GM19324 (cell line): ENCODE measurements around the gene MMEL1.

Source experiments
- ATAC-seq: cut with Tn5 transposase; IDR thresholded peaks from one replicate; pipeline ENCODE4 v1.9.1; 2021; ENCODE audit warnings: mild to moderate bottlenecking, moderate library complexity; ENCODE audit not compliant: unreplicated experiment, low FRiP score

The MMEL1 gene

GRCh38 chr1:2594001-2594640 lies 38.7 kb downstream of the MMEL1 start:
- ATAC-seq, result no peak

- no peak for ATAC-seq
Observed at GRCh38 chr1:2593251-2593878, 39.5 kb downstream of the MMEL1 start.

GRCh38 chr1:2592672-2593071 lies 40.1 kb downstream of the MMEL1 start:
- no peak for ATAC-seq

- ATAC-seq, result no peak
Observed at GRCh38 chr1:2591581-2592261, 41.1 kb downstream of the MMEL1 start.

GRCh38 chr1:2591233-2591580 lies 41.6 kb downstream of the MMEL1 start:
- no peak for ATAC-seq

- no peak for ATAC-seq
Observed at GRCh38 chr1:2590233-2591141, 42.3 kb downstream of the MMEL1 start.

- ATAC-seq, result no peak
Observed at GRCh38 chr1:2589431-2590232, 43.2 kb downstream of the MMEL1 start.

- no peak for ATAC-seq
Observed at GRCh38 chr1:2588661-2589430, 44.0 kb downstream of the MMEL1 start.

GRCh38 chr1:2587860-2588571 lies 44.8 kb downstream of the MMEL1 start:
- no peak for ATAC-seq

GRCh38 chr1:2587071-2587859 lies 45.6 kb downstream of the MMEL1 start:
- no peak for ATAC-seq

GRCh38 chr1:2586154-2587070 lies 46.4 kb downstream of the MMEL1 start, which contains the start of gene PRXL2B:
TSS of gene PRXL2B (plus strand) at chr1:2586777. CDS start at chr1:2586886, 109 bp downstream.
- ATAC-seq, result peak; percentile 82

GRCh38 chr1:2585318-2586092 lies 47.3 kb downstream of the MMEL1 start:
- no peak for ATAC-seq

GRCh38 chr1:2584686-2585317 lies 48.0 kb downstream of the MMEL1 start:
- no peak for ATAC-seq

- no peak for ATAC-seq
Observed at GRCh38 chr1:2583871-2584351, 48.9 kb downstream of the MMEL1 start.

GRCh38 chr1:2583331-2583791 lies 49.5 kb downstream of the MMEL1 start:
- ATAC-seq, result no peak
